ENCODE measurements around the gene DNAJB6.

Gene DNAJB6

GRCh38 chr7:157409753-157410727 lies 73.2 kb downstream of the DNAJB6 start:
- Histone ChIP-seq H3K79me2 (ENCODE audit: low read length) (no peaks in the 10 kb centered on the region), H3K4me2 (ENCODE audit: low read length) (no peak overlapping the region), H4K20me1 (ENCODE audit: insufficient read depth, low read length) (no peaks in the 10 kb centered on the region), H3K36me3 (replicated peaks; ENCODE audit: low read depth, low read length) (no peaks in the 10 kb centered on the region), H2AFZ (ENCODE audit: low read depth, low read length) (no peak overlapping the region), H3K4me3 (ENCODE audit: low read length) (no peak overlapping the region), H3K27ac (ENCODE audit: low read length) (no peak overlapping the region), H3K9ac (ENCODE audit: low read length) (no peak overlapping the region), H3K4me1 (ENCODE audit: low read length) (no peaks in the 10 kb centered on the region), H3K9me3 (ENCODE audit: insufficient read depth, low read length) (no peaks in the 10 kb centered on the region), H3K27me3 (ENCODE audit: low read depth, low read length) (no peaks in the 10 kb centered on the region)
- no peak for TF ChIP-seq EZH2phosphoT487 (IDR thresholded peaks at IDR 0.05; ENCODE audit: low read depth)
- TF ChIP-seq, protein P1, sequence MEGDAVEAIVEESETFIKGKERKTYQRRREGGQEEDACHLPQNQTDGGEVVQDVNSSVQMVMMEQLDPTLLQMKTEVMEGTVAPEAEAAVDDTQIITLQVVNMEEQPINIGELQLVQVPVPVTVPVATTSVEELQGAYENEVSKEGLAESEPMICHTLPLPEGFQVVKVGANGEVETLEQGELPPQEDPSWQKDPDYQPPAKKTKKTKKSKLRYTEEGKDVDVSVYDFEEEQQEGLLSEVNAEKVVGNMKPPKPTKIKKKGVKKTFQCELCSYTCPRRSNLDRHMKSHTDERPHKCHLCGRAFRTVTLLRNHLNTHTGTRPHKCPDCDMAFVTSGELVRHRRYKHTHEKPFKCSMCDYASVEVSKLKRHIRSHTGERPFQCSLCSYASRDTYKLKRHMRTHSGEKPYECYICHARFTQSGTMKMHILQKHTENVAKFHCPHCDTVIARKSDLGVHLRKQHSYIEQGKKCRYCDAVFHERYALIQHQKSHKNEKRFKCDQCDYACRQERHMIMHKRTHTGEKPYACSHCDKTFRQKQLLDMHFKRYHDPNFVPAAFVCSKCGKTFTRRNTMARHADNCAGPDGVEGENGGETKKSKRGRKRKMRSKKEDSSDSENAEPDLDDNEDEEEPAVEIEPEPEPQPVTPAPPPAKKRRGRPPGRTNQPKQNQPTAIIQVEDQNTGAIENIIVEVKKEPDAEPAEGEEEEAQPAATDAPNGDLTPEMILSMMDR (IDR thresholded peaks at IDR 0.05; ENCODE audit: low read depth, low read length): no peak

DNA sequence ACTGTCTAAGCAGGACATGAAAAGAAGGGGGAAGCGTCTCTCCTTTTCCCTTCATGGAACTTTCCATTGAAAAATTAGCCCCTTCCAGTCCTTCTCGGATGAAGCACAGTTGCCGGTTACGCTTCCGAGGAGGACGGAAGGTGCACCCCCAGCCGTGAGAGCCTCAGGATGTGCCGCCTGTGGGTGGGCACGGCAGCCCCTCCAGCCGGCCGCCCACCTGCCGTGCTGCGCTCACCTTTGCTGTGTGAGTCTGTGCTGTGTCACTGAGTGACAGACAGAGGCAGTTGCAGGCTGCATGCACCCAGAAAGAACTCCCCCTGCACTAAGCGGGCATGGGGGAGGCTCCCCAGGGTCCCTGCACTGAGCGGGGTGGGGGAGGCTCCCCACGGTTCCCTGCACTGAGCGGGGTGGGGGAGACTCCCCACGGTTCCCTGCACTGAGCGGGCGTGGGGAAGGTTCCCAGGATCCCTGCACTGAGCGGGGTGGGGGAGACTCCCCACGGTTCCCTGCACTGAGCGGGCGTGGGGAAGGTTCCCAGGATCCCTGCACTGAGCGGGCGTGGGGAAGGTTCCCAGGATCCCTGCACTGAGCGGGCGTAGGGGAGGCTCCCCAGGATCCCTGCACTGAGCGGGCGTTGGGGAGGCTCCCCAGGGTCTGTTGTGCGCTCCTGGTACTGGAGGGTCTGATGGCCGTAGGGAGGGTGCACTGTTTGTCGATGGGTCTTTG lies 74.2 kb downstream of the DNAJB6 start:
- no peaks in the 10 kb centered on the region for H3K9me3 ChIP-seq (ENCODE audit: insufficient read depth, low read length)
- no peaks in the 10 kb centered on the region for H4K20me1 ChIP-seq (ENCODE audit: insufficient read depth, low read length)
- H2AFZ ChIP-seq (ENCODE audit: low read depth, low read length): no peak overlapping the region
- no peak overlapping the region for H3K27ac ChIP-seq (ENCODE audit: low read length)
- H3K4me3 ChIP-seq (ENCODE audit: low read length): no peak overlapping the region
- no peak overlapping the region for H3K4me2 ChIP-seq (ENCODE audit: low read length)
- no peaks in the 10 kb centered on the region for H3K79me2 ChIP-seq (ENCODE audit: low read length)
- H3K36me3 ChIP-seq (replicated peaks; ENCODE audit: low read depth, low read length): no peaks in the 10 kb centered on the region
- no peaks in the 10 kb centered on the region for H3K27me3 ChIP-seq (ENCODE audit: low read depth, low read length)
- H3K9ac ChIP-seq (ENCODE audit: low read length): no peak overlapping the region
- H3K4me1 ChIP-seq (ENCODE audit: low read length): no peaks in the 10 kb centered on the region
- TF ChIP-seq, protein P1 (IDR thresholded peaks at IDR 0.05; ENCODE audit: low read depth, low read length): no peak
- no peak for TF ChIP-seq EZH2phosphoT487 (IDR thresholded peaks at IDR 0.05; ENCODE audit: low read depth)

DNA sequence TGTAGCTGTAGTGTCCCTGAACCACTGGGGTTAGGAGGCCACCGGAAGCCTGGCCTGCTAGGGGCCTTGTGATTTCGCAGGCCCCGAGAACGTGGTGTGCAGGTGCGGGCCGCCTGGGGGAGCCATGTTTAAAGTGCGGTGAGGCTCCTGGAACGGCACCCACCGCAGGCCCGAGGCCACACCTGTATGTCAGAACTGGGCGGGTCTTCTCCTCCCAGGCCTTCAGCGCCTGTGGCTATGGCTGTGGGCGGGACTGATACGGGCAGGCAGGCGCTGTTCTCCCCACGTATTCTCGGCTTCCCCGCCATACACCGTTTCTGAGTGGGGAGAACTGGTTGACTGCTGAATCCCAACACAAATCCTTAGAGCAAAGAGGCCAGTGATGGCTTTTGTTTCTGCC lies 74.8 kb downstream of the DNAJB6 start:
- Histone ChIP-seq H2AFZ (ENCODE audit: low read depth, low read length) (no peak overlapping the region), H3K4me1 (ENCODE audit: low read length) (no peaks in the 10 kb centered on the region), H3K27ac (ENCODE audit: low read length) (no peak overlapping the region), H3K79me2 (ENCODE audit: low read length) (no peaks in the 10 kb centered on the region), H3K9me3 (ENCODE audit: insufficient read depth, low read length) (no peaks in the 10 kb centered on the region), H3K9ac (ENCODE audit: low read length) (no peak overlapping the region), H3K4me2 (ENCODE audit: low read length) (no peak overlapping the region), H4K20me1 (ENCODE audit: insufficient read depth, low read length) (no peaks in the 10 kb centered on the region), H3K4me3 (ENCODE audit: low read length) (no peak overlapping the region), H3K27me3 (ENCODE audit: low read depth, low read length) (no peaks in the 10 kb centered on the region), H3K36me3 (replicated peaks; ENCODE audit: low read depth, low read length) (no peaks in the 10 kb centered on the region)
- no peak for TF ChIP-seq EZH2phosphoT487 (IDR thresholded peaks at IDR 0.05; ENCODE audit: low read depth)

DNA sequence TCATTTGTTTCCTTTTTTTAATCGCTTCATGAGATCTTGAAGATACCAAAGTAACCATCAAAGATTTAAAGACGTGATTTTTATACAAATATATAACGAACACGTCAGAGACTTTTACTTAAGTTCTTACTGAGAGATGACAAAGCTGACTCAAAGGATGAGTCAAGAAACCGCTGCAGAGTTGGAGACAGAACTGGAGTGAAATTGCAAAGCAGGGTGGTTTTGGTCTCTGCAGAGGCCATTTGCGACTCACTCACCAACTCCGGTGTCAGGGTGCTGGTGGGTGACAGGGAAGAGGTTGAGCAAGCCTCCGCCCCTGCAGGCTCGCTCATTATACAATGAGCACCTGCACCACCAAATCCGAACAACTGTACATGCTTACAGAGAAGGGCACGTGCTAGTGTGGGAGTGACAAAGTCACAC lies 75.2 kb downstream of the DNAJB6 start:
- Histone ChIP-seq H3K4me1 (ENCODE audit: low read length) (no peaks in the 10 kb centered on the region), H3K27me3 (ENCODE audit: low read depth, low read length) (no peaks in the 10 kb centered on the region), H3K9ac (ENCODE audit: low read length) (no peak overlapping the region), H3K27ac (ENCODE audit: low read length) (no peak overlapping the region), H3K9me3 (ENCODE audit: insufficient read depth, low read length) (no peaks in the 10 kb centered on the region), H2AFZ (ENCODE audit: low read depth, low read length) (no peak overlapping the region), H3K79me2 (ENCODE audit: low read length) (no peaks in the 10 kb centered on the region), H4K20me1 (ENCODE audit: insufficient read depth, low read length) (no peaks in the 10 kb centered on the region), H3K4me2 (ENCODE audit: low read length) (no peak overlapping the region), H3K36me3 (replicated peaks; ENCODE audit: low read depth, low read length) (no peaks in the 10 kb centered on the region), H3K4me3 (ENCODE audit: low read length) (no peak overlapping the region)
- no peak for TF ChIP-seq EZH2phosphoT487 (IDR thresholded peaks at IDR 0.05; ENCODE audit: low read depth)
- TF ChIP-seq, protein P1 (IDR thresholded peaks at IDR 0.05; ENCODE audit: low read depth, low read length): no peak
